Kidney (tissue), 14 donors: ENCODE measurements around the gene SH2D1B. TPM values are rescaled to one million over a fixed set of nuclear protein-coding genes. Genes with fewer than 3 reads are reported as not detected.
"Not testable (repeated sequence)": the region's sequence is repeated elsewhere in the genome, so short reads cannot be mapped to it uniquely, and the experiment has no call there.

ENCODE experiments used
- DNase-seq, 5 donors: peaks; one replicate each; pipeline ENCODE4 v3.0.0-alpha.2; 2013 to 2020
- FAIRE-seq: peaks from 2 replicates; lab custom pipeline; 2012; peaks lifted over from hg19 to GRCh38; lab: Jason Lieb, UNC
- H3K27ac ChIP-seq, 2 donors: one replicate each; pipeline ENCODE4 v1.7.0; 2013; ENCODE audit warnings: low read depth in 2 of 2, low read length in 2 of 2, inconsistent platforms in 1 of 2
- H3K27me3 ChIP-seq: one replicate; pipeline ENCODE4 v1.7.1; 2013; ENCODE audit warnings: low read length, inconsistent platforms; ENCODE audit not compliant: control insufficient read depth, insufficient read depth
- H3K36me3 ChIP-seq, 3 donors: one replicate each; pipeline versions ENCODE4 v1.7.0 to v1.7.1; 2013; ENCODE audit warnings: low read length in 3 of 3, control low read depth in 1 of 3, inconsistent platforms in 1 of 3; ENCODE audit not compliant: insufficient read depth in 3 of 3, control insufficient read depth in 2 of 3
- H3K4me1 ChIP-seq, 3 donors: one replicate each; pipeline versions ENCODE4 v1.7.0 to v1.7.1; 2013; ENCODE audit warnings: low read length in 3 of 3, inconsistent platforms in 1 of 3, low read depth in 1 of 3; ENCODE audit not compliant: control insufficient read depth in 2 of 3, insufficient read depth in 2 of 3
- H3K4me3 ChIP-seq, 3 donors: one replicate each; pipeline versions ENCODE4 v1.7.0 to v1.8.1; 2013; ENCODE audit warnings: low read length in 3 of 3, control low read depth in 1 of 3, inconsistent platforms in 1 of 3
- H3K9ac ChIP-seq, 3 donors: one replicate each; pipeline versions ENCODE4 v1.7.0 to v1.7.1; 2013; ENCODE audit warnings: low read length in 3 of 3, control low read depth in 1 of 3, inconsistent platforms in 1 of 3
- H3K9me3 ChIP-seq, 3 donors: one replicate each; pipeline versions ENCODE4 v1.7.0 to v1.7.1; 2013; ENCODE audit warnings: low read length in 3 of 3, control low read depth in 1 of 3, inconsistent platforms in 1 of 3; ENCODE audit not compliant: control insufficient read depth in 2 of 3, insufficient read depth in 1 of 3
- CTCF ChIP-seq: IDR thresholded peaks from 3 replicates; pipeline ENCODE4 v1.5.1; 2012; ENCODE audit warnings: mild to moderate bottlenecking, moderate library complexity, borderline replicate concordance; ENCODE audit not compliant: insufficient read depth; ENCODE audit errors: extremely low read depth
- intact Hi-C: fragments of 100-400 bp; cut with DNase I; formaldehyde crosslinking; loops from one replicate; pipeline ENCODE4 v1.11.1; 2022
- polyA plus RNA-seq: library from polyadenylated mRNA; stranded (reverse); fragments of 350-450 nt; fragmentation: Illumina TruSeq; extraction: RNeasy Lipid Tissue Mini Kit (QIAGEN cat#74804); gene quantifications from one replicate; pipeline ENCODE4 v1.2.3, GENCODE V29; 2014; ENCODE audit warnings: low read depth, low replicate concordance; ENCODE audit not compliant: insufficient read depth
- total RNA-seq: library from RNA; stranded (reverse); fragmentation: NEBNext Ultra II Directional; extraction: Animal tissue kit (Norgen Biotek cat#: 25700); gene quantifications from one replicate; pipeline ENCODE4 v1.2.1, GENCODE V29; 2021
- donor health status: control.
- donor health status: control.
- donor health status: control.
- donor health status: control.
- donor health status: control.
- donor health status: DM: yes; HTN: yes; CAD: no.
- donor health status: Normal renal cell carcinoma (clear cell type).

SH2D1B gene
- total and polyA plus RNA-seq, 2 donors from 2014 or later = 0.76 TPM; not detected in 1

- no peak for DNase-seq
- TF ChIP-seq CTCF = no peak
- H3K4me1 ChIP-seq = peaks cover 2 to 8% (median 4%) of the 10 kb centered on the region in 3 donors
- intact Hi-C loops = no loop called here
- no peaks in the 10 kb centered on the region for H3K9me3 ChIP-seq
- no peaks in the 10 kb centered on the region for H3K27me3 ChIP-seq
- no peaks in the 10 kb centered on the region for H3K36me3 ChIP-seq
- no peak overlapping the region for H3K9ac ChIP-seq
- no peak for FAIRE-seq
- no peak overlapping the region for H3K4me3 ChIP-seq
- no peak overlapping the region for H3K27ac ChIP-seq
These were observed 58.2 kb downstream of the SH2D1B start for GRCh38 chr1:162353702-162354101.

- H3K9ac ChIP-seq = no peak overlapping the region
- intact Hi-C loops = no loop called here
- no peak for TF ChIP-seq CTCF
- FAIRE-seq (no peak), DNase-seq (no peak)
- no peak overlapping the region for H3K4me3 ChIP-seq
- H3K4me1 ChIP-seq = peaks cover 2 to 8% (median 4%) of the 10 kb centered on the region in 3 donors
- no peaks in the 10 kb centered on the region for H3K9me3 ChIP-seq
- H3K36me3 ChIP-seq = no peaks in the 10 kb centered on the region
- H3K27me3 ChIP-seq = no peaks in the 10 kb centered on the region
- no peak overlapping the region for H3K27ac ChIP-seq
These were observed 58.9 kb downstream of the SH2D1B start for GRCh38 chr1:162353078-162353477.

GRCh38 chr1:162351874-162352273 is 60.1 kb downstream of the SH2D1B start:
- H3K36me3 ChIP-seq, H3K4me1 ChIP-seq, H3K27me3 ChIP-seq, H3K9ac ChIP-seq, FAIRE-seq, DNase-seq, intact Hi-C loops, H3K27ac ChIP-seq, H3K9me3 ChIP-seq, H3K4me3 ChIP-seq: not testable (repeated sequence)

DNA sequence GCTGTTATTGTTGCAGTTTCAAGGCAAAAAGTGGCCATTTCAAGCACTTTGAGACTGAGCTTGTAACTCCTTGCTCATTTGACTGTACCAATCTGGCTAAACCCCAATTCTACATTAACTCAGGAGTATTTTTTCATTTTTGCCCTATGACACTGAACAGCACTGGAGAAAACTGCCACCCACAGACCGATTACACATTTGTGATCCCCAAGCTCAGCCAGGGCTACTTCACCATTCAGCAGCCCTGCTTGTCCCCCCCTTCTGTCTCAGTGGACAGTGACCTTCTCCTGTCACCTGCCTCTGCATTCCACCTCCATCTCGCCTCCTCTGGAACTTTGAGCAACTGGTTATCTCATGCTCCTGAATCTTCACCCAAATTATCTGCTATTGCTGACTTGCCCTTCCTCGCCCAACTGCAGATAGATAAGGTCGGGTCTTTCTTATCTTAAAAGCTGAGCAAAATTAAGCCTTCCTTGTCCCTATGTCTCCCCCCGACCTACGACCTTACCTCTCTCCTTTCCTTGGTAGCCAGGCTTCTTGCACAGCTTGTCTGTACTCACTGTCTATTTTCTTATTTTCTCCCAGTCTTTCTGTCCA is 60.6 kb downstream of the SH2D1B start:
- Histone ChIP-seq H3K9ac (no peak overlapping the region), H3K4me3 (no peak overlapping the region), H3K36me3 (no peaks in the 10 kb centered on the region), H3K27me3 (no peaks in the 10 kb centered on the region), H3K4me1 (peaks cover 2 to 8% (median 4%) of the 10 kb centered on the region in 3 donors), H3K9me3 (no peaks in the 10 kb centered on the region), H3K27ac (no peak overlapping the region)
- TF ChIP-seq CTCF = no peak
- DNase-seq (no peak), FAIRE-seq (no peak)
- intact Hi-C loops = no loop called here
